Amniotic stem cell (primary cell): ENCODE data around the gene RIN2.

Experiments used
- DNase-seq: peaks from one replicate; lab custom pipeline; 2025; lab: John Stamatoyannopoulos, UW

RIN2 gene

GRCh38 chr20:19758133-19758500 lies at the start of gene RIN2:
TSS of gene RIN2 (plus strand) at chr20:19758258. CDS start at chr20:19889602, 131,344 bp downstream.
- no peak for DNase-seq

- no peak for DNase-seq
Measured at GRCh38 chr20:19709635-19710335, 48.3 kb upstream of the RIN2 start.

GRCh38 chr20:19710336-19711120 lies 47.5 kb upstream of the RIN2 start:
- no peak for DNase-seq

GRCh38 chr20:19711126-19711525 lies 46.9 kb upstream of the RIN2 start:
- DNase-seq, result no peak

GRCh38 chr20:19712721-19713260 lies 45.3 kb upstream of the RIN2 start:
- DNase-seq, result no peak

GRCh38 chr20:19713822-19714578 lies 44.1 kb upstream of the RIN2 start:
- DNase-seq, result no peak

GRCh38 chr20:19714579-19714840 lies 43.5 kb upstream of the RIN2 start:
- no peak for DNase-seq

- no peak for DNase-seq
Measured at GRCh38 chr20:19715986-19716385, 42.1 kb upstream of the RIN2 start.

GRCh38 chr20:19718880-19719279 lies 39.2 kb upstream of the RIN2 start:
- DNase-seq, result no peak

- DNase-seq, result no peak
Measured at GRCh38 chr20:19720991-19721390, 37.1 kb upstream of the RIN2 start.

GRCh38 chr20:19723051-19723450 lies 35.0 kb upstream of the RIN2 start:
- no peak for DNase-seq

- DNase-seq, result no peak
Measured at GRCh38 chr20:19723813-19724430, 34.1 kb upstream of the RIN2 start.

- DNase-seq, result no peak
Measured at GRCh38 chr20:19725373-19725772, 32.7 kb upstream of the RIN2 start.

- DNase-seq, result no peak
Measured at GRCh38 chr20:19725814-19726525, 32.1 kb upstream of the RIN2 start.

GRCh38 chr20:19727251-19727847 lies 30.7 kb upstream of the RIN2 start:
- DNase-seq, result no peak

- no peak for DNase-seq
Measured at GRCh38 chr20:19729672-19730071, 28.4 kb upstream of the RIN2 start.

- no peak for DNase-seq
Measured at GRCh38 chr20:19730706-19731105, 27.4 kb upstream of the RIN2 start.

- no peak for DNase-seq
Measured at GRCh38 chr20:19734811-19735210, 23.2 kb upstream of the RIN2 start.

- peak; percentile 42 for DNase-seq
Measured at GRCh38 chr20:19735446-19735845, 22.6 kb upstream of the RIN2 start.

GRCh38 chr20:19737025-19737424 lies 21.0 kb upstream of the RIN2 start:
- no peak for DNase-seq

- no peak for DNase-seq
Measured at GRCh38 chr20:19738951-19739350, 19.1 kb upstream of the RIN2 start.
